GM18873 (cell line): ENCODE results near the gene DLK1.

Source experiments
- ATAC-seq: cut with Tn5 transposase; IDR thresholded peaks from one replicate; pipeline ENCODE4 v1.9.1; 2021; ENCODE audit warnings: mild to moderate bottlenecking, moderate library complexity, moderate number of reproducible peaks; ENCODE audit not compliant: unreplicated experiment, low FRiP score

DLK1 gene

GRCh38 chr14:100785626-100786025 is 58.9 kb downstream of the DLK1 start:
- ATAC-seq = no peak

GRCh38 chr14:100786131-100786530 is 59.4 kb downstream of the DLK1 start:
- ATAC-seq = no peak

GRCh38 chr14:100786576-100787219 is 60.0 kb downstream of the DLK1 start:
- no peak for ATAC-seq

GRCh38 chr14:100787659-100788058 is 61.0 kb downstream of the DLK1 start:
- no peak for ATAC-seq
